HAP-1 (cell line): Measurements from ENCODE around the gene MACF1.
A peak's percentile ranks its signal among the peaks of the same experiment; 100 is the strongest.

Source experiments
- DNase-seq, 2 experiments: peaks; one replicate each; pipeline ENCODE4 v3.0.0-alpha.2; 2016 to 2020; ENCODE audit warnings: low spot score in 2 of 2
- H3K27me3 ChIP-seq: fragments of 250-450 bp; sonication (Bioruptor Pico); 2 replicates; pipeline ENCODE4 v1.5.1; 2020; ENCODE audit warnings: low read depth, mild to moderate bottlenecking, moderate library complexity
- H3K36me3 ChIP-seq: fragments of 250-450 bp; sonication (Bioruptor Pico); replicated peaks from 2 replicates; pipeline ENCODE4 v1.5.1; 2020; ENCODE audit warnings: mild to moderate bottlenecking
- H3K4me1 ChIP-seq: fragments of 250-450 bp; sonication (Bioruptor Pico); 2 replicates; pipeline ENCODE4 v1.5.1; 2020; ENCODE audit warnings: mild to moderate bottlenecking
- H3K4me3 ChIP-seq: fragments of 250-450 bp; sonication (Bioruptor Pico); 2 replicates; pipeline ENCODE4 v1.5.1; 2020; ENCODE audit warnings: mild to moderate bottlenecking, moderate library complexity
- H3K9me3 ChIP-seq: fragments of 250-450 bp; sonication (Bioruptor Pico); 2 replicates; pipeline ENCODE4 v1.5.1; 2020; ENCODE audit warnings: mild to moderate bottlenecking, moderate library complexity
- in situ Hi-C: fragments of 300-500 bp; cut with MboI; formaldehyde crosslinking; loops from 3 replicates; pipeline ENCODE4 v1.14.3; 2020; ENCODE audit warnings: low sequenced_read_pairs, inconsistent platforms, mixed read lengths

The MACF1 gene

GRCh38 chr1:39168301-39169080 lies 36.0 kb upstream of the MACF1 start:
- Histone ChIP-seq H3K4me3 (no peak overlapping the region), H3K36me3 (no peaks in the 10 kb centered on the region; the same call in 1 of the 2 replicates), H3K27me3 (no peaks in the 10 kb centered on the region), H3K9me3 (no peaks in the 10 kb centered on the region), H3K4me1 (peaks cover 34% of the 10 kb centered on the region)
- in situ Hi-C loops, result no loop called here
- DNase-seq, result no peak

GRCh38 chr1:39170731-39171667 lies 33.5 kb upstream of the MACF1 start:
- H3K36me3 ChIP-seq, result no peaks in the 10 kb centered on the region; the same call in 1 of the 2 replicates
- in situ Hi-C loops, result no loop called here
- no peak overlapping the region for H3K4me3 ChIP-seq
- peak; percentile 70 to 95 for DNase-seq
- no peaks in the 10 kb centered on the region for H3K9me3 ChIP-seq
- H3K4me1 ChIP-seq, result peaks cover 46% of the 10 kb centered on the region
- H3K27me3 ChIP-seq, result no peaks in the 10 kb centered on the region

GRCh38 chr1:39173119-39173994 lies 31.1 kb upstream of the MACF1 start:
- H3K4me3 ChIP-seq, result no peak overlapping the region
- in situ Hi-C loops, result no loop called here
- no peaks in the 10 kb centered on the region for H3K27me3 ChIP-seq
- H3K4me1 ChIP-seq, result peaks cover 55% of the 10 kb centered on the region
- H3K36me3 ChIP-seq, result no peaks in the 10 kb centered on the region; the same call in 1 of the 2 replicates
- peak; percentile 35 to 75 for DNase-seq
- H3K9me3 ChIP-seq, result no peaks in the 10 kb centered on the region

- H3K4me3 ChIP-seq, result no peak overlapping the region
- H3K4me1 ChIP-seq, result peaks cover 55% of the 10 kb centered on the region
- no peaks in the 10 kb centered on the region; the same call in 1 of the 2 replicates for H3K36me3 ChIP-seq
- peak in 1 of 2 experiments; percentile 28 for DNase-seq
- in situ Hi-C loops, result no loop called here
- no peaks in the 10 kb centered on the region for H3K9me3 ChIP-seq
- no peaks in the 10 kb centered on the region for H3K27me3 ChIP-seq
Measured at GRCh38 chr1:39173995-39174380, 30.5 kb upstream of the MACF1 start.

GRCh38 chr1:39174390-39175081 lies 30.0 kb upstream of the MACF1 start:
- no peak for DNase-seq
- in situ Hi-C loops, result no loop called here
- H3K4me1 ChIP-seq, result peaks cover 55% of the 10 kb centered on the region

GRCh38 chr1:39177706-39178105 lies 26.8 kb upstream of the MACF1 start:
- no peaks in the 10 kb centered on the region for H3K9me3 ChIP-seq
- in situ Hi-C loops, result no loop called here
- no peak overlapping the region for H3K4me3 ChIP-seq
- no peak for DNase-seq
- H3K36me3 ChIP-seq, result no peaks in the 10 kb centered on the region; the same call in 1 of the 2 replicates
- no peaks in the 10 kb centered on the region for H3K27me3 ChIP-seq
- H3K4me1 ChIP-seq, result peaks cover 29% of the 10 kb centered on the region

More at GRCh38 chr1:39174390-39175081, 30.0 kb upstream of the MACF1 start:
- Histone ChIP-seq H3K4me3 (no peak overlapping the region), H3K9me3 (no peaks in the 10 kb centered on the region), H3K27me3 (no peaks in the 10 kb centered on the region), H3K36me3 (no peaks in the 10 kb centered on the region; the same call in 1 of the 2 replicates)

- DNase-seq, result no peak
- Histone ChIP-seq H3K4me3 (no peak overlapping the region), H3K27me3 (no peaks in the 10 kb centered on the region), H3K36me3 (no peaks in the 10 kb centered on the region), H3K9me3 (no peaks in the 10 kb centered on the region), H3K4me1 (peaks cover 28% of the 10 kb centered on the region)
- in situ Hi-C loops, result no loop called here
Measured at GRCh38 chr1:39178541-39179431, 25.7 kb upstream of the MACF1 start.

GRCh38 chr1:39181311-39181710 lies 23.2 kb upstream of the MACF1 start:
- no peaks in the 10 kb centered on the region for H3K36me3 ChIP-seq
- DNase-seq, result no peak
- H3K27me3 ChIP-seq, result no peaks in the 10 kb centered on the region
- in situ Hi-C loops, result loop anchor here (5.0 kb wide), 1 partner anchor 79 kb away; no protein-coding TSS in a partner anchor
- peaks cover 18% of the 10 kb centered on the region for H3K4me1 ChIP-seq
- no peaks in the 10 kb centered on the region for H3K9me3 ChIP-seq
- H3K4me3 ChIP-seq, result no peak overlapping the region

- no peak for DNase-seq
- Histone ChIP-seq H3K9me3 (no peaks in the 10 kb centered on the region), H3K4me1 (peaks cover 12% of the 10 kb centered on the region), H3K27me3 (no peaks in the 10 kb centered on the region), H3K36me3 (no peaks in the 10 kb centered on the region), H3K4me3 (no peak overlapping the region)
- in situ Hi-C loops, result loop anchor here (5.0 kb wide), 1 partner anchor 81 kb away; no protein-coding TSS in a partner anchor
Measured at GRCh38 chr1:39182804-39183203, 21.7 kb upstream of the MACF1 start.

- peaks cover 8% of the 10 kb centered on the region for H3K4me1 ChIP-seq
- peak; percentile 66 to 67 for DNase-seq
- H3K9me3 ChIP-seq, result no peaks in the 10 kb centered on the region
- in situ Hi-C loops, result loop anchor here (5.0 kb wide), 1 partner anchor 81 kb away; no protein-coding TSS in a partner anchor
- no peaks in the 10 kb centered on the region for H3K27me3 ChIP-seq
- H3K36me3 ChIP-seq, result no peaks in the 10 kb centered on the region
- H3K4me3 ChIP-seq, result no peak overlapping the region
Measured at GRCh38 chr1:39183503-39184353, 20.8 kb upstream of the MACF1 start.

GRCh38 chr1:39184354-39184818 lies 20.1 kb upstream of the MACF1 start:
- in situ Hi-C loops, result loop anchor here (5.0 kb wide), 1 partner anchor 82 kb away; no protein-coding TSS in a partner anchor
- H3K4me1 ChIP-seq, result peaks cover 8% of the 10 kb centered on the region
- no peak for DNase-seq
- no peak overlapping the region for H3K4me3 ChIP-seq
- H3K27me3 ChIP-seq, result no peaks in the 10 kb centered on the region
- H3K9me3 ChIP-seq, result no peaks in the 10 kb centered on the region
- no peaks in the 10 kb centered on the region for H3K36me3 ChIP-seq
